ENCODE measurements around the gene TBC1D8. TPM values are rescaled to one million over a fixed set of nuclear protein-coding genes. Genes with fewer than 3 reads are reported as not detected.

Gene TBC1D8
- total RNA-seq, 2 experiments from 2014 or later = 4.0 to 4.5 TPM

- intact Hi-C loops (cut with micrococcal nuclease) = no loop called here
- H3K36me3 Mint-ChIP-seq (ENCODE audit: low read depth) = peaks cover 11% of the 10 kb centered on the region
- H3K9me3 Mint-ChIP-seq = no peaks in the 10 kb centered on the region
- CTCF ChIA-PET = interaction anchor here (1.0 to 1.6 kb wide), 3 partner anchors 9 to 14 kb away, joined by 3 to 5 read pairs (median 3); no protein-coding TSS in a partner anchor
- no peaks in the 10 kb centered on the region for H3K4me1 Mint-ChIP-seq (ENCODE audit: low read depth)
- no peak overlapping the region for H3K4me3 Mint-ChIP-seq
- H3K27ac Mint-ChIP-seq = no peak overlapping the region
- no peak for DNase-seq
- no peaks in the 10 kb centered on the region for H3K27me3 Mint-ChIP-seq (ENCODE audit: low read depth)
Measured at GRCh38 chr2:101022221-101022620, 129.0 kb downstream of the TBC1D8 start.

DNA sequence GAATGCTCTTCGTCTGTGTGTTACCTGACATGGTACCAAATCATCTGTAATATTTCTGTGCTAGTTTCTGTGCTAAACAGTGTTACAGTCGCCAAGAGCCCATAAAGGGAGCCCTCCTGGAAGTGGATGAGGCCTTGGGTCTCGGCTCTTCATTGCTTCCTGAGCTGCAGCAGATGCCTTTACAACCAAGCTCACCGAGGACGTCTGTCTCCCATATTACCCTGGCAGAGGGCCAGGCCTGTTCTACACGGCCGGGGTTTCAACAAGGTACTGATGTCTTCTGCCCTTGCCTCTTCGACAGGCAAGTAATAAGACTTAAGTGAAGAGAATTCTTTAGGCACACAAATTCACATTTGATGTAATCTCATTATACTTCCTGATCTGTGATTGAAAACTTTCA, 132.2 kb downstream of the TBC1D8 start:
- Mint-ChIP-seq H3K36me3 (ENCODE audit: low read depth) (peaks cover 21% of the 10 kb centered on the region), H3K4me3 (no peak overlapping the region), H3K4me1 (ENCODE audit: low read depth) (no peaks in the 10 kb centered on the region), H3K27ac (no peak overlapping the region), H3K27me3 (ENCODE audit: low read depth) (no peaks in the 10 kb centered on the region), H3K9me3 (no peaks in the 10 kb centered on the region)
- CTCF ChIA-PET = no interaction called here
- intact Hi-C loops (cut with micrococcal nuclease) = no loop called here
- DNase-seq = no peak

DNA sequence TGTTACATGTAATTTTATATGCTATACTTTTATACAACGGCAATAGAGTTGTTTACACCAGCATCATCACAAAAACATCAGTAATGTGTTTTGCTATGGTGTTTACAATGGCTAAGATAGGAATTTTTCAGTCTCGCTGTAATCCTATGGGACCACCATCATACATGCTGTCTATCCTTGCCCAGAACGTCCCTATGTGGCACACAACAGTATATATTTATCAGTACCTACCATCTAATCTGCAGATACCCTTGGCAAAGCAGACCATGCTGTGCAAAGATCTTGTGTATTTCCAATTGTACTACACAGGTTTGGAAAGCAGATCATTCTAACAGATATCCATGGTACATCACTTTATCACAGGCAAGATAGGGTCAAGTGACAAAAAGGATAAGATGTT, 133.8 kb downstream of the TBC1D8 start:
- intact Hi-C loops (cut with micrococcal nuclease) = no loop called here
- H3K36me3 Mint-ChIP-seq (ENCODE audit: low read depth) = peaks cover 26% of the 10 kb centered on the region
- H3K27ac Mint-ChIP-seq = no peak overlapping the region
- no peak for DNase-seq
- no peaks in the 10 kb centered on the region for H3K9me3 Mint-ChIP-seq
- CTCF ChIA-PET = interaction anchor here (0.5 kb wide), 1 partner anchor 1383 kb away, joined by 7 read pairs; no protein-coding TSS in a partner anchor
- no peaks in the 10 kb centered on the region for H3K27me3 Mint-ChIP-seq (ENCODE audit: low read depth)
- no peak overlapping the region for H3K4me3 Mint-ChIP-seq
- H3K4me1 Mint-ChIP-seq (ENCODE audit: low read depth) = peaks cover 6% of the 10 kb centered on the region

DNA sequence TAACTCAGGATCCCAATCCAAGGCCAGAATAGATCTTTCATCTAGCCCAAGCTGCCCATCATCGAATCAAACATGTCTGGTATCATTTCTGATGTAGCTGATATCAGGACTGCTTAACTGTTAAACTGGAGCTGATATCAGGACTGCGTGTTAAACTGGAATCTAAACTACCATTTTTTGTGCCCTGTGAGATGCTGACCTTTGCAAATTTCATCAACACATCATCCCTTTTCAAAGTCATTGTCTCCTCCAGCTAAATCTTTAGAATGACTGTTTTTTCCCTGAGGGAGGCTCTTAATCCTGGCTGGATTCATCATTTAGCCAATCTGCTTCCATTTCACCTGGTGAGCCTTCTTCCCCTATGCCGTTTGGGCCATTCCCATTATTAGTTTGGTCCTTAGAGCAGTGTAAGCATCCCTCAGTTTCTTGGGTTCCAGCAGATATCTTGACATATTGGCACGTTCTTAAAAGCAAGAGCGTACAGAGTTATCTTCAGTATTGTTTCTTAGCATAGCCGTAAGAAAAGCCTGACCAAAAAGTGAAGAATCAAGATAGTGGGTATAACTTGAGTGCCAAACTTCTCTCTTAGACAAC, 136.8 kb downstream of the TBC1D8 start:
- CTCF ChIA-PET = interaction anchor here (0.7 to 3.0 kb wide), 6 partner anchors 23 to 205 kb away, joined by 3 to 12 read pairs (median 7); partner anchors contain the start of gene TBC1D8
- no peaks in the 10 kb centered on the region for H3K27me3 Mint-ChIP-seq (ENCODE audit: low read depth)
- H3K9me3 Mint-ChIP-seq = no peaks in the 10 kb centered on the region
- H3K27ac Mint-ChIP-seq = no peak overlapping the region
- H3K4me3 Mint-ChIP-seq = no peak overlapping the region
- H3K4me1 Mint-ChIP-seq (ENCODE audit: low read depth) = peaks cover 24% of the 10 kb centered on the region
- DNase-seq = no peak
- peaks cover 30% of the 10 kb centered on the region for H3K36me3 Mint-ChIP-seq (ENCODE audit: low read depth)
- intact Hi-C loops (cut with micrococcal nuclease) = no loop called here

- Mint-ChIP-seq H3K27ac (no peak overlapping the region), H3K4me1 (ENCODE audit: low read depth) (peaks cover 35% of the 10 kb centered on the region), H3K27me3 (ENCODE audit: low read depth) (no peaks in the 10 kb centered on the region), H3K9me3 (no peaks in the 10 kb centered on the region), H3K36me3 (ENCODE audit: low read depth) (peaks cover 39% of the 10 kb centered on the region), H3K4me3 (no peak overlapping the region)
- peak; percentile 44 for DNase-seq
- CTCF ChIA-PET = interaction anchor here (0.6 to 3.0 kb wide), 18 partner anchors 9 to 897 kb away, joined by 3 to 29 read pairs (median 5); partner anchors contain the start of gene TBC1D8
- intact Hi-C loops (cut with micrococcal nuclease) = loop anchor here (1.0 kb wide), 2 partner anchors 140 to 193 kb away; no protein-coding TSS in a partner anchor
Measured at GRCh38 chr2:101012706-101013181, 138.4 kb downstream of the TBC1D8 start.

DNA sequence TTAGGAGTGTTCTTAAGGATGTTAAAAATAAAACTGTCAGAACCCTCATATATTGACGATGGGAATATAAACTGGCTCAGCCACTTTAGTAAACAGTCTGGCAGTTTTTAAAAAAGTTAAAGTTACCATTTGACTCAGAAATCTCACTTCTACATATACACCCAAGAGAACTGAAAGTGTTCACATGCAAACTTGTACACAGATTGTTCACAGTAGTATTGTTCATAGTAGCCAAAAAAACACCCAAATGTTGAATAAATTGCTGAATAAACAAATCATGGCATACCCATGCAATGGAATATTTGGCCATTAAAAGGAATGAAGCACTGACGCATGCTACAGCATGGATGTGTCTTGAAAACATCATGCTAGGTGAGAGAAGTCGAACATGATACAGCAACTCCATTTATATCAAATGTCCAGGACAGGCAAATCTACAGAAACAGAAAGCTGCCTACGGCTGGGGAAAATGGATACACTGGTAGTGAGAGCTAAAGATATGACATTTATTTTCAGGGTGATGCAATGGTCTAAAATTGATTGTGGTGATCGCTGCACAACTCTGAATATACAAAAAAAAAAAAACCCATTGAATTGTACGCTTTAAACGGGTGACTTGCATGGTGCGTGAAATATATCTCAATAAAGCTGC, 139.0 kb downstream of the TBC1D8 start:
- DNase-seq = no peak
- no peak overlapping the region for H3K27ac Mint-ChIP-seq
- H3K27me3 Mint-ChIP-seq (ENCODE audit: low read depth) = no peaks in the 10 kb centered on the region
- peaks cover 43% of the 10 kb centered on the region for H3K36me3 Mint-ChIP-seq (ENCODE audit: low read depth)
- intact Hi-C loops (cut with micrococcal nuclease) = loop anchor here (1.0 kb wide), 2 partner anchors 140 to 193 kb away; no protein-coding TSS in a partner anchor
- CTCF ChIA-PET = interaction anchor here (0.6 to 3.0 kb wide), 18 partner anchors 9 to 897 kb away, joined by 3 to 29 read pairs (median 5); partner anchors contain the start of gene TBC1D8
- H3K9me3 Mint-ChIP-seq = no peaks in the 10 kb centered on the region
- no peak overlapping the region for H3K4me3 Mint-ChIP-seq
- peaks cover 39% of the 10 kb centered on the region for H3K4me1 Mint-ChIP-seq (ENCODE audit: low read depth)

GRCh38 chr2:101011152-101011551, 140.0 kb downstream of the TBC1D8 start:
- Mint-ChIP-seq H3K36me3 (ENCODE audit: low read depth) (peaks cover 50% of the 10 kb centered on the region), H3K27me3 (ENCODE audit: low read depth) (no peaks in the 10 kb centered on the region), H3K4me1 (ENCODE audit: low read depth) (peaks cover 42% of the 10 kb centered on the region), H3K9me3 (no peaks in the 10 kb centered on the region), H3K4me3 (no peak overlapping the region), H3K27ac (no peak overlapping the region)
- DNase-seq = no peak
- CTCF ChIA-PET = interaction anchor here (3.0 kb wide), 1 partner anchor 195 kb away, joined by 29 read pairs; no protein-coding TSS in a partner anchor
- intact Hi-C loops (cut with micrococcal nuclease) = no loop called here

DNA sequence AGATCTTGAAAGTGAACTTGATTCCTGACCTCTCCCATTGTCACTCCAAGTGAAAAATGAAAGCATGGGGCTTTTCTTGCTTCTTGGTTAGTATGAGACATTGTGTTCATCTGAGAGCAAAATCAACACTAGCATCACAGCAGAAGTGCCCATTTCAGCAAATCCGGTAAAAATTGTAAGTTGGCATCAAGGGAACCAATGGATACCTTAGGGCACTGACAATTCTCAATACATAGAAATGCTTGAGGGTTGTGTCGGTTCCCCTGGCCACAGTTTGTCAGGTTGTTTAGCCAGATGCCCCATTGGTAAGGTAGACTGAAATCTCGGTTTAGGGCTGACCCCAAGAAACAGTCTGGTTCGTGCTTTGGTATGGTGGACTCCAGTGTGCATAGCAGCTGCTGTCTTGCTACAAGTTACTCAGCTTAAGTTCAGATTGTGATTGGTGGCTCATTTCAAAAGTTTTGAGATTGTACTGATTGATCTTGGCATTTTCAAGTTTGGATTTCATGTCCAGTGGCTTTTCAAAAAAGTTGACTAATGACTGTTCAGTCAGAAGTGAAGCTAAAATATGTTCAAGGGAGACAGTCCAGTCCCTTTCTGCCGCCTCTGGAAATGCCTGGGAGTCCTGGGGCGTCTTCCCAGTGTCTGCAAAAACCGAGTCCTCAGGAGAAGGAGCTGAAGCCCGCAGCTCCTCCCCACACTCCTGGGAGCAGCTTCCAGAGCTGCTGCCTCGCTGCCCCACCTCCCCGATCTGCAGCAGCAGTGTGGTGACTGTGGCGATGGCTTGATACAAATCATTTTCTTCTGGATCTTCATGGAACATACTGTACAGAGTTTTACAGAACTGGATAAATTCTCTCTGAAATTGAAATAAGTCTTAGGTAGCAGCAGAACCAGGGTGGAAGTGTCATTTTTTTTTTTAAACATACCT, 143.5 kb downstream of the TBC1D8 start:
- CTCF ChIA-PET = interaction anchor here (1.0 kb wide), 1 partner anchor 198 kb away, joined by 4 read pairs; no protein-coding TSS in a partner anchor
- Mint-ChIP-seq H3K36me3 (ENCODE audit: low read depth) (peaks cover 68% of the 10 kb centered on the region), H3K4me3 (no peak overlapping the region), H3K9me3 (no peaks in the 10 kb centered on the region), H3K4me1 (ENCODE audit: low read depth) (peaks cover 71% of the 10 kb centered on the region), H3K27ac (peak overlapping the region; percentile 53), H3K27me3 (ENCODE audit: low read depth) (no peaks in the 10 kb centered on the region)
- no peak for DNase-seq
- intact Hi-C loops (cut with micrococcal nuclease) = no loop called here

DNA sequence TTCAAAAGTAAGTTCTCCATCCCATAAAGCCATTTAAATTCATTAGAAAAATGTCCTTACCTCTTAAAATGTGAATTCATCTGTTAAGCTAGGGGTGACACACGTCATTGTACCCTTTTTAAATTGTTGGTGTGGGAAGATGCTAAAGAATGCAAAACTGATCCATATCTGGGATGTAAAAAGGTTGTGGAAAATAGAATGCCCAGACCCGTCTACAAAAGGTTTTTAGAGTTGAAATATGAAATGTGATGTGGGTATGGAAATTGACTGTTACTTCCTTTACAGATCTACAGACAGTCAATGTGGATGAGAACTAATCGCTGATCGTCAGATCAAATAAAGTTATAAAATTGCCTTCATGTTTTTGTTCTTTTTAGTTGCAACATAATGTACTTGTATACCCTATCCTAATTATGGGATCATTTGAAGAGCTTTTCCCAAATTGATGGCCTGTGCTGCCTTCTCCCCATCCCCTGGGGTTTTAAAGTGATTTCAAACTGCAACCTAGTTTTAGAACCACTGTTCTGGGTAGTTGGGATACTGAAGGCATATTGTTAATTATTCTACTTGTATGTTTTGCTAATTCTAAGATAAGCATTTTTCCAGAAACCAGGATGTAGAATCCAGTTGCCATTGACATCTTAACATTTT, 145.0 kb downstream of the TBC1D8 start:
- Mint-ChIP-seq H3K27me3 (ENCODE audit: low read depth) (no peaks in the 10 kb centered on the region), H3K36me3 (ENCODE audit: low read depth) (peaks cover 67% of the 10 kb centered on the region), H3K27ac (peak overlapping the region; percentile 94), H3K4me1 (ENCODE audit: low read depth) (peaks cover 65% of the 10 kb centered on the region), H3K9me3 (no peaks in the 10 kb centered on the region), H3K4me3 (no peak overlapping the region)
- intact Hi-C loops (cut with micrococcal nuclease) = no loop called here
- CTCF ChIA-PET = interaction anchor here (1.2 kb wide), 1 partner anchor 396 kb away, joined by 3 read pairs; no protein-coding TSS in a partner anchor
- DNase-seq = no peak

- Mint-ChIP-seq H3K36me3 (ENCODE audit: low read depth) (peaks cover 63% of the 10 kb centered on the region), H3K4me3 (peak overlapping the region; percentile 99), H3K27me3 (ENCODE audit: low read depth) (no peaks in the 10 kb centered on the region), H3K4me1 (ENCODE audit: low read depth) (peaks cover 63% of the 10 kb centered on the region), H3K9me3 (no peaks in the 10 kb centered on the region), H3K27ac (peak overlapping the region; percentile 94)
- DNase-seq = no peak
- intact Hi-C loops (cut with micrococcal nuclease) = loop anchor here (5.0 kb wide), 1 partner anchor 397 kb away; no protein-coding TSS in a partner anchor
- CTCF ChIA-PET = interaction anchor here (0.6 to 3.1 kb wide), 2 partner anchors 201 to 208 kb away, joined by 4 to 12 read pairs; no protein-coding TSS in a partner anchor
Measured at GRCh38 chr2:101004620-101005325, 146.4 kb downstream of the TBC1D8 start.

GRCh38 chr2:101003278-101003775, 147.9 kb downstream of the TBC1D8 start:
- CTCF ChIA-PET = interaction anchor here (0.6 to 3.1 kb wide), 4 partner anchors 9 to 202 kb away, joined by 3 to 12 read pairs (median 4); no protein-coding TSS in a partner anchor
- H3K4me3 Mint-ChIP-seq = peak overlapping the region; percentile 99
- H3K4me1 Mint-ChIP-seq (ENCODE audit: low read depth) = peaks cover 55% of the 10 kb centered on the region

More at GRCh38 chr2:101003278-101003775, 147.9 kb downstream of the TBC1D8 start:
- Mint-ChIP-seq H3K9me3 (no peaks in the 10 kb centered on the region), H3K27me3 (ENCODE audit: low read depth) (no peaks in the 10 kb centered on the region), H3K36me3 (ENCODE audit: low read depth) (peaks cover 55% of the 10 kb centered on the region), H3K27ac (peak overlapping the region; percentile 94)
- no peak for DNase-seq
- intact Hi-C loops (cut with micrococcal nuclease) = loop anchor here (5.0 kb wide), 1 partner anchor 396 kb away; no protein-coding TSS in a partner anchor

All from activated naive CD4-positive, alpha-beta T cell treated with anti-CD3 and anti-CD28 coated beads for 36 hours (primary cell).